PC-3 (cell line): ENCODE data around the gene CCNL2.

Experiments
- CTCF ChIP-seq: fragments of 300-600 bp; sonication (generic); conservative IDR thresholded peaks from 2 replicates; pipeline ENCODE4 v1.5.1; 2017; ENCODE audit warnings: antibody characterized with exemption, low read depth, mild to moderate bottlenecking, low read length
- EZH2phosphoT487 ChIP-seq: fragments of 300-600 bp; sonication (generic); IDR thresholded peaks from 2 replicates; pipeline ENCODE4 v1.6.1; 2018; ENCODE audit warnings: mild to moderate bottlenecking, antibody characterized with exemption, low read length, borderline replicate concordance

DNA sequence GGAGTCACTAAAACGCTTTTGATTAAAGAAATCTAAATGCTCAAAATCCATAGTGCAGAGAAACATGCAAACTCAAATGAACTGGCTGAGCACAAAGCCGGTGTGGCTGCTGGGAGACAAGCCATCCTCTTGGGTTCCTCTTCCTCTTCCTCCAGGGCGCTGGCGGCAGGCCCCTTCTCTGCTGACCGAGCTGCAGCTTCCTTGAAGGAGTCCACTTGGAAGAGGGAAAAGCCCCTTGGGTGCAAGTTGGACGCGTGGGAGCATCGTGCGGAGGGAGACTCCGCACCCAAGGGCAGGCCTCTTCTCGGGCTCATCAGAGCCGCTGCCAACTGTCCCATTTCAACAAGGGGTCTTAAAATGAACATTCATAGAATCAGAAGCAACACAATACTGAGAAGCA, 7.9 kb downstream of the CCNL2 start:
- TF ChIP-seq CTCF = no peak
- TF ChIP-seq EZH2phosphoT487 = no peak
